C4-2B (cell line): ENCODE results near the gene FHIP2A.

Experiments used
- CTCF ChIP-seq: fragments of 450-650 bp; conservative IDR thresholded peaks from 2 replicates; pipeline ENCODE4 v1.5.1; 2017; ENCODE audit warnings: mild to moderate bottlenecking
- ZFX ChIP-seq: fragments of 450-650 bp; IDR thresholded peaks from 2 replicates; pipeline ENCODE4 v1.6.1; 2017

- TF ChIP-seq CTCF (no peak), ZFX (no peak)
Observed at GRCh38 chr10:114783686-114784085, 37.9 kb upstream of the FHIP2A start.
